K562 (cell line): ENCODE data around the gene KAT6B.

Source experiments
- CEBPG ChIP-seq, 3 experiments: fragments of 200-800 bp in 1 of 3; sonication (Bioruptor generic) in 1 of 3; sonication (generic) in 1 of 3; formaldehyde crosslinking in 1 of 3; IDR thresholded peaks in 2 of 3; conservative IDR thresholded peaks in 1 of 3; 2 replicates each; pipeline versions ENCODE4 v1.6.1 to v1.8.0; 2016 to 2022; ENCODE audit warnings: missing compliant biosample characterization in 2 of 3, missing genetic modification characterization in 2 of 3, mild to moderate bottlenecking in 1 of 3, missing genetic modification reagents in 1 of 3
- CREB1 ChIP-seq, 2 experiments: sonication (generic) in 1 of 2; formaldehyde crosslinking in 1 of 2; IDR thresholded peaks; 2 replicates each; pipeline versions ENCODE4 v1.6.1 to v1.8.0; 2012 to 2022; ENCODE audit warnings: inconsistent platforms in 1 of 2, mild to moderate bottlenecking in 1 of 2, missing genetic modification reagents in 1 of 2, moderate library complexity in 1 of 2
- CTCF ChIP-seq, 3 experiments: IDR thresholded peaks in 2 of 3; conservative IDR thresholded peaks in 1 of 3; 2 replicates each; pipeline ENCODE4 v1.5.1; 2011 to 2012; ENCODE audit warnings: low read length in 3 of 3, mild to moderate bottlenecking in 3 of 3, control low read depth in 2 of 3, improper control_type of control experiment in 1 of 3, inconsistent platforms in 1 of 3, low read depth in 1 of 3, mixed read lengths in 1 of 3, moderate library complexity in 1 of 3; ENCODE audit not compliant: insufficient read depth in 2 of 3
- ERF ChIP-seq: fragments of 450-650 bp; formaldehyde crosslinking; IDR thresholded peaks from 2 replicates; pipeline ENCODE4 v1.4.0; 2020; ENCODE audit warnings: mild to moderate bottlenecking, mixed read lengths
- EZH2 ChIP-seq: IDR thresholded peaks from 2 replicates; pipeline ENCODE4 v1.6.1; 2012; ENCODE audit warnings: low read depth, mild to moderate bottlenecking, inconsistent platforms, low read length, borderline replicate concordance
- FOXA3 ChIP-seq, 2 experiments: fragments of 450-650 bp in 1 of 2; sonication (generic) in 1 of 2; formaldehyde crosslinking; IDR thresholded peaks in 1 of 2; conservative IDR thresholded peaks in 1 of 2; 2 replicates each; pipeline versions ENCODE4 v1.4.0 to v1.8.0; 2020 to 2022; ENCODE audit warnings: mild to moderate bottlenecking in 2 of 2, missing genetic modification reagents in 1 of 2
- JUN ChIP-seq, 2 experiments: sonication (generic) in 1 of 2; formaldehyde crosslinking in 1 of 2; IDR thresholded peaks; 2 replicates each; pipeline versions ENCODE4 v1.6.1 to v1.8.0; 2012 to 2022; ENCODE audit warnings: borderline replicate concordance in 2 of 2, mild to moderate bottlenecking in 2 of 2, improper control_type of control experiment in 1 of 2, low read depth in 1 of 2, low read length in 1 of 2, missing genetic modification reagents in 1 of 2
- POLR2A ChIP-seq: fragments of 450-650 bp; conservative IDR thresholded peaks from 2 replicates; pipeline ENCODE4 v1.6.1; 2016
- RCOR1 ChIP-seq, 2 experiments: IDR thresholded peaks; 2 replicates each; pipeline ENCODE4 v1.6.1; 2012; ENCODE audit warnings: low read depth in 2 of 2, low read length in 2 of 2, borderline replicate concordance in 1 of 2, improper control_type of control experiment in 1 of 2
- ZC3H4 ChIP-seq: sonication (generic); formaldehyde crosslinking; IDR thresholded peaks from 2 replicates; pipeline ENCODE4 v1.9.0; 2021; ENCODE audit warnings: missing genetic modification reagents, borderline replicate concordance

GRCh38 chr10:74846958-74847357 is 20.6 kb downstream of the KAT6B start:
- no peak for TF ChIP-seq EZH2
- TF ChIP-seq CTCF (IDR thresholded peaks at IDR 0.05 in 2 of 3, conservative IDR thresholded peaks at IDR 0.05 in 1 of 3; ENCODE audit: insufficient read depth in 2 of 3, low read depth in 1 of 3, low read length in 3 of 3) = no peak
- no peak for TF ChIP-seq CEBPG (CRISPR knock-in tag; IDR thresholded peaks at IDR 0.05)
- no peak for TF ChIP-seq CEBPG (tag; conservative IDR thresholded peaks at IDR 0.05 in 1 of 2, IDR thresholded peaks at IDR 0.05 in 1 of 2)
- no peak for TF ChIP-seq RCOR1 (IDR thresholded peaks at IDR 0.05; ENCODE audit: borderline replicate concordance in 1 of 2, low read depth in 2 of 2, low read length in 2 of 2)
- no peak for TF ChIP-seq CREB1 (IDR thresholded peaks at IDR 0.05)
- no peak for TF ChIP-seq CREB1 (CRISPR knock-in tag; IDR thresholded peaks at IDR 0.05)
- no peak for TF ChIP-seq JUN (IDR thresholded peaks at IDR 0.05; ENCODE audit: borderline replicate concordance, low read depth, low read length)
- TF ChIP-seq JUN (CRISPR knock-in tag; IDR thresholded peaks at IDR 0.05; ENCODE audit: borderline replicate concordance) = no peak
- TF ChIP-seq POLR2A = no peak
- TF ChIP-seq ERF = no peak
- no peak for TF ChIP-seq FOXA3 (CRISPR knock-in tag; conservative IDR thresholded peaks at IDR 0.05 in 1 of 2, IDR thresholded peaks at IDR 0.05 in 1 of 2)
- TF ChIP-seq ZC3H4 (CRISPR knock-in tag) = no peak
